Activated CD4-positive, alpha-beta T cell treated with anti-CD3 and anti-CD28 coated beads, Interleukin-2, amount 50 U/mL, for 1 hour (primary cell): Measurements from ENCODE around the gene RFNG.

Experiments
- DNase-seq: peaks from one replicate; pipeline ENCODE4 v3.0.0-alpha.2; 2020

Gene RFNG

DNA sequence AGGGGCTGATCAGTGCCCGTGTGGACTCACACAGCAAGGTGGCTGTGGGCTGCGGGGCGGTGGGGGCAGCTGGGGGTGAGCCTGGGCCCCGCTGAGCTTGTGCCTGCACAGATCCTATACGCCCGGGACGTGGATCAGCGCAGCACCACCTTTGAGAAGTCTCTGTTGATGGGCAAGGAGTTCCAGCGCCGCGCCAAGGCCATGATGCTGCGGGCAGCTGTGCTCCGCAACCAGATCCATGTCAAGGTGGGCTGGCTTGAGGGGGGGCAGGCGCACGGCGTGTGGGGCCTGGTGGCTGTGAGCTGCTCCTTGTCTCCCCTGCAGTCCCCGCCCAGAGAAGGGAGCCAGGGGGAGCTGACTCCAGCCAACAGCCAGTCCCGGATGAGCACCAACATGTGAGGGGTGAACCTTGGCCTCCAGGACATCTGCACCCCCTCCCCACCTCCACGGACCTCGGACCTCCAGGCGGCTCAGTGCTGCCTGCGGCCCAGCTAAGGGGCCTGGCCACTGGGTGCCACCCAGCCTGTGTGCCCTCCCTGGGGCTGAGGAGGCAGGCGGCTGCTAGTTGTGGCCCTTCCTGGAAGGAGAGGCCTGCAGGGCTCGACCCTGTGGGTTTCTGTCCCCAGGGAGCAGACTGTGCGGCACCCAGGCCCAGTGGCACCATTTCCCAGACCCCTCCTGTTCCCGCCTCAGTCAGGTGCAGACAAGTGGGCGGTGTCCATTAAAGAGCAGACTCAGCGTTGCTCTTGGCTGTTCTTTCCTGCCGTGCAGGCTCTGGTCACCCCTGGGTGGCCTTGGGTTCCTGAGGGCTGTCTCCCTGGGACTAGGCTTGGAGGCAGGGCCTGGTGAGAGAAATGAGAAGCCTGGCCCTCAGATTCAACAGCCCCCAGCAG lies 5.4 kb upstream of the RFNG start:
- no peak for DNase-seq

GRCh38 chr17:82055965-82056728 lies 4.5 kb upstream of the RFNG start:
- DNase-seq: no peak

DNA sequence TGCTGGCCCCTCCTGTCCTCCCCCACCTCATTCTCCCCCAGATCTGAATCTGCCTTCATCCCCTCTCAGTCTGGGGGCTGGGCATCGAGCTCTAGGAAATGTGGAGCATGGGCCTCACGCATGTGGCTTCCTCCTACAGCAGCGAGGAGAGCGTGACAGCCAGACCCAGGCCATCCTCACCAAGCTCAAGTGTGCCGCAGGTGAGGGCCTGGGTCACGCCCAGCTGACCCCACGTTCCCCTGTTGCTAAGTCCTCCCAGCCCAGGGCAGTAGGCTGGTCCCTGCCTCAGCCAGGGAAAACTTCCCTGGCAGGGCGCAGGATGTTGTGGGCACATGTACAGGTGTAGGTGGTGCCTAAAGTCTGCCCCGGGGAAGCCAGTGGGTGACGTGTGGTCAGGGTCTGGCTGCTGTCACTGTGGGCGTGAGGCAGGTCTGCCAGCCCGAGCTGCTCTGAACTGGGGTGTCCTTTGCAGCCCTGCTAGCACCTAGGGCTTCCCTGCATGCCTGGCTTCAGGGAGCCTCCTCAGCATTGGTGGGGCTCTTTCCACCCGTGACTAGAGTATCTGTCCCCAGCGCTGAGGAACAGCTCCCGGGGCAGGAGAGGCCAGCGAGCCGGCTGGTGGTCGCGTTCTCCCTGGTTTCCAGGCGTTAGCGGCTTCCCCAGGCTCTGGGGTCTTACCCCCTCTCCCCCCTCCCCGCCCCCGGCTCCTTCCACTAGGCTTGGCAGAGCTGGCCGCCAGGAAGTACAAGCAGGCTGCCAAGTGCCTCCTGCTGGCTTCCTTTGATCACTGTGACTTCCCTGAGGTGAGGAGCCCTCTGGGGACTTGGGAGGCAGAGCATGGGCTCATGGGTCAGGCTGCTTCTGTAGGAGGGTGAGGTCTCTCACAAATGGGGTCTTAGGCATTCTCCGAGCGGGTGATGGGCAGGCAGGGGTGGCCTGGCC lies 3.7 kb upstream of the RFNG start:
- no peak for DNase-seq

DNA sequence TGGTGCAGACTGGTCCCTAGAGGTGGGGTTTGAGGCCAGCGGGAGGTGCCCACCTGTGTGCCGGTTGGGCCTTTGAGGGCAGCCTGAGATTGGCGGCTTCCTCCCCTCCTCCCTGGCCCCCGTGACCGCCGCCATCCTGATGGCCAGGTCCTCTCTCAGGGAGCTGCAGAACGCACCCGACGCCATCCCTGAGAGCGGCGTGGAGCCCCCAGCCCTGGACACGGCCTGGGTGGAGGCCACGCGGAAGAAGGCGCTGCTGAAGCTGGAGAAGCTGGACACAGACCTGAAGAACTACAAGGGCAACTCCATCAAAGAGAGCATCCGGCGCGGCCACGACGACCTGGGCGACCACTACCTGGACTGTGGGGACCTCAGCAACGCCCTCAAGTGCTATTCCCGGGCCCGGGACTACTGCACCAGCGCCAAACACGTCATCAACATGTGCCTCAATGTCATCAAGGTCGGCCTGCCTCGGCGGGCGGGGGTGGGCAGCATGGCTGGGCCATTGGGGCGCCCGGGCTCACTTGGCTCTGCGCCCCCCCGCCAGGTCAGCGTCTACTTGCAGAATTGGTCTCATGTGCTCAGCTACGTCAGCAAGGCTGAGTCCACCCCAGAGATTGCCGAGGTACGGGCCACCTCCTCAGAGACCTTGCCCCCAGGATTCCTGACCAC lies 2.9 kb upstream of the RFNG start:
- no peak for DNase-seq

- DNase-seq: no peak
Measured at GRCh38 chr17:82053556-82054263, 2.1 kb upstream of the RFNG start.

GRCh38 chr17:82053130-82053529 lies 1.5 kb upstream of the RFNG start:
- DNase-seq: no peak

GRCh38 chr17:82052638-82053059 lies 1.0 kb upstream of the RFNG start:
- no peak for DNase-seq

DNA sequence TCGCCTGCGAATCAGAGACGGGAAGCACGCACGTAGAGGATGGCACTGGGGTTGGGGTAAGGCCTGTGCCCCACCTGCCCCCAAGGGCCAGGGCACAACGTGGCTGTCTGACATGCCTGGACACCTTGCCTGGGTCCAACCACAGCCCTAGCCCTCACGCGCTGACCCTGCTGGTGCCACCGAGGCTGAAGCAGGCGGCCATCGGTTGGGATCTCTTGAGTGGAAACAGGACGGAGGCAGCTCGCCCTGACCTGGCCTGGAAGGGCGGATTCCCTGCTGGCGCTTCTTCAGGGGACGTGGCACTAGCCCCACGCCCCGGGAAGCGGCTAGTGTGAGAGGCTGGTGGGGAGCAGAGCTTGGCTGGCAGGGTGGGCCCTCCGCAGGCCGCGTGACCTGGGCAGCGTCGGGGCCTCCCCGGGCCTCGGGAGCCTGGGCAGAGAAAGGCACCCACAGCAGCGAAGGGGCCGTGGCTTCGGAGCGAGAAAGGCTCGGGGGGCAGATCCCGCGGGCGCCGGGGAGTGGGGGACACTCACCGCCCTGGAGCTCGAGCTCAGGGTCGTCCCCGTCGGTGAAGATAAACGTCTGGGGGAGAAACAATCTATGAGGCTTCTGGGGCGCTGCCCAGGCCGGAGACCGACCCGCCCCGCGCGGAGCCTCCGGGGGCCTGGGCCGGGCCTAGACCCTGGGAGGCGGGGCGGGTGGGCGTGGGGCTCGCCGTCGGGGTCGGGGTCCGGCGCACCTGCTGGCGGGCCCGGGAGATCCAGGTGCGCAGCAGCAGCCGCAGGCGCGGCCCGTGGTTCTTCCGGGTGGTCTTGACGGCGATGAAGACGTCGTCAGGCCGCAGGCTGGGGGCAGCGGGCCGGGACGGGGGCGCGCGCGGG lies 610 bp downstream of the RFNG start:
- DNase-seq: no peak

GRCh38 chr17:82050152-82050760 lies 1.4 kb downstream of the RFNG start:
- DNase-seq: no peak

- DNase-seq: no peak
Measured at GRCh38 chr17:82049521-82049971, 2.1 kb downstream of the RFNG start.

DNA sequence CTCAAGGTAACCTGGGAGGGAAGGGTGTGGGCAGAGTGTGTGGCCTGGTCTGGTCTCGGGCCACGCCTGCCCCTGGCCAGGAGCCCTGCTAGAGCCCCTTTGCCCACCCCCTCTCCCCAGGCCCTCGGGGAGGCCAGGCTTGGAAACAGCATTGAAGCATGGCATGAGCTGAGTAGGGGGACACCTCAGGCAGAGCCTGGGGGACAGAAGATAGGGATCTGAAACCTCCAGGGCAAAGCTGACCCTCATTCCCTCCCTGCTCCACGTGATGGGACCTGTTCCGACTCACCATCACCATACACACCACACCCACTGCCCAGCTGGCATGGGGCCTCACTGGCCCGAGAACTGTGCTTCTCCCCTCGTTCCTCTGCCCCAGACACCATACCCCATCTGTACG lies 2.5 kb downstream of the RFNG start:
- DNase-seq: no peak

GRCh38 chr17:82048571-82048971 lies 3.0 kb downstream of the RFNG start:
- DNase-seq: no peak

GRCh38 chr17:82047914-82048570 lies 3.6 kb downstream of the RFNG start:
- DNase-seq: no peak

DNA sequence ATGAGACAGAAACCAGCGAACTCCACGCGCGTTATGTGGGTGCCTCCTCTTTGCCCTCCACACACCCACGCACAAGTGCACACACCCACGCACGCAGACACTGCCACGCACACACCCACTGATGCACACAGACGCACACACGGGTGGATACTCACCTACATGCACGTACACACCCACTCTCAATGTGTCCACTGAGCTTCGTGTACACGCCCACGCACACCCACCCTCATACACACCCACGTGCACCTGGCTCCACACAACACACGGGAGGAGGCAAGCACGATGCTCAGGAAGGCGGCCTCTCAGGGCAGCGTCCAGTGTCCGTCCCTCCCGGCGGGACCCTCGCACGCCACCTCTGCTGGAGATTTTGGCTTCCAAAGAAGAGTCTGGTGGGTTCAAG lies 4.2 kb downstream of the RFNG start:
- DNase-seq: no peak

GRCh38 chr17:82046903-82047302 lies 4.7 kb downstream of the RFNG start:
- DNase-seq: no peak

- no peak for DNase-seq
Measured at GRCh38 chr17:82045936-82046484, 5.6 kb downstream of the RFNG start.

DNA sequence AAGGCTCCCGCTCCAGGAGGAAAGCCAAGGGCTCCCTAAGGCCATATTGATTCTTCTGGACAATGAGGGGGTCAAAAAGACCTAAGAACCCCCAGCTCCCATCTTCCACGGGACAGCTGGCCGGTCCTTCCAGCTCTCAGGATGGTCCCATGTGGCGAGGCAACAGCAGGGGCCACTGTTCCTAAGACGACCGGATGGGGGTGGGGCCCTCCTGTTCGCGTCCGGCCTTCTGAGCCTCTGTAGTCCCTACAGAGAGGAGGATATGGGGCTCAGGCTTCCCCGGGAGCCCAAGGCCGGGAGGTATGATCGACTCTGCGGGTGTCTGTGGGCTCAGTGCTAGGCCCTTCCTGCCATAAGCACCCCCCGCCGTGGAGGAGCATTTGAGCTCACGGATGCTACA lies 8.1 kb downstream of the RFNG start:
- no peak for DNase-seq

DNA sequence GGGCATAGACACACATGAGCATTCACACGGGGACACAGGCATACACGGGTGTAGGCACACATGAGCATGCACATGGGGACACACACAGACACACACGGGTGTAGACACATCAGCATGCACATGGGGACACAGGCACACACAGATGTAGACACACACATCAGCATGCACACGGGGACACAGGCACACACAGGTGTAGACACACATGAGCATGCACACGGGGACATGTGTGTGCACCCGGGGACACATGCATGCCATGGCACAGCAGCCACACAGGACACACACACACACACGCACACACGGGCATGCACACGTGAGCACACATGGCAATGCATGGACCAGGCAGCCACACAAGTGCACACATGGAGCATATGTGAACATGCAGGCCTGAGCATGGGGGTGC lies 9.0 kb downstream of the RFNG start:
- no peak for DNase-seq

GRCh38 chr17:82041144-82041814 lies 10.3 kb downstream of the RFNG start:
- no peak for DNase-seq
